HG03066 (cell line): ENCODE measurements around the gene PIN1.

Source experiments
- ATAC-seq: cut with Tn5 transposase; IDR thresholded peaks from one replicate; pipeline ENCODE4 v1.9.1; 2021; ENCODE audit warnings: low read depth; ENCODE audit not compliant: unreplicated experiment

PIN1 gene

DNA sequence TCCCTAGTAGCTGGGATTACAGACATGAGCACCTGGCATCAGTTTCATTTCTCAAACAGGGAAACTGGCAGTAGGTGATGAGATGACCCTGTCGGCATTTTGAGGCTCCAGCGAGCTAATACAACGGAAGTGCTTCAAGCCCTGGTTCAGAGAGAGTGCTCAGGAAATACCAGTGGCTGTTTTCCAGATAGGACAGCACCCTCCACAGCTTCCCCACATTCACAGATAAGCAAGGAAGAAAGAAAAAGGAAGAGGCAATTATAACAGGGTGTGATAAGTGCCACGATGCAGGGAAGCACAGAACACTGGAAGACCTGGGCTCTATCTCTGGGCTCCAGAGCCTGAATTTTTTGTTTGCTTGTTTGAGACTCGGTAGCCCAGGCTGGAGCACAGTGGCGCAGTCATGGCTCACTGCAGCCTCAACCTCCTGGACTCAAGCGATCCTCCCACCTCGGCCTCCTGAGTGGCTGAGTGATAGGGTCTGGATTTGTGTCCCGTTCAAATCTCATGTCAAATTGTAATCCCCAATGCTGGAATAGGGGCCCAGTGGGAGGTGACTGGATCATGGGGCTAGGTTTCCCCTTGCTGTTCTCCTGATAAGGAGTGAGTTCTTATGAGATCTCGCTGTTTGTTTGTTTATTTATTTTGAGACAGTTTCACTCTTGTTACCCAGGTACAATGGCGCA lies 43.5 kb downstream of the PIN1 start:
- ATAC-seq: no peak

- ATAC-seq: no peak
Observed at GRCh38 chr19:9881720-9882119, 46.6 kb downstream of the PIN1 start.

DNA sequence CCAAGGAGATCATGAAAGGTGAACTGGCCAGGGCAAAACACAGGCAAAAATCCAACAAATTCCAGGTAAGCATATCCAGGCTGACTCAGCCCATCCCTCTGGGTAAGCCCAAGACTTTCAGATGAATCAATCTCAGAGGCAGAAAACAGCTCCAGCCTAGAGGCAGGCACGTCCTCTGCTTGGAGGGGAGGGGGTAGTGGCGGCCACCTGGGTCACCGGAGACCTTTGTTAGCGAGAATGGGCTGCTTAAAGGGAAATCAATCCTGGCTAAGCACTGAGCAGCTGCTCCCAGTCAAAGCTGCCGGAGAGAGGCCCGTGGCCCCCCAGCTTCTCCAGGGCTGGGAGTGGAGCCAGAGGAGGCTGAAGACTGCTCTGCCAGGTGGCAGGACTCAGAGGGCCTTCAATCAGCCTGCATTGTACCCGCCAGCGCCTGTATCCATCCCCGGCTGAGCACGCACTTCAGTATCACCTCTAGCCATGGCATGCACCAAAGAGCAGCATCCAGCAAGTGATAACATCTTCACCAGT lies 48.2 kb downstream of the PIN1 start:
- no peak for ATAC-seq

- no peak for ATAC-seq
Observed at GRCh38 chr19:9883764-9884163, 48.6 kb downstream of the PIN1 start.

DNA sequence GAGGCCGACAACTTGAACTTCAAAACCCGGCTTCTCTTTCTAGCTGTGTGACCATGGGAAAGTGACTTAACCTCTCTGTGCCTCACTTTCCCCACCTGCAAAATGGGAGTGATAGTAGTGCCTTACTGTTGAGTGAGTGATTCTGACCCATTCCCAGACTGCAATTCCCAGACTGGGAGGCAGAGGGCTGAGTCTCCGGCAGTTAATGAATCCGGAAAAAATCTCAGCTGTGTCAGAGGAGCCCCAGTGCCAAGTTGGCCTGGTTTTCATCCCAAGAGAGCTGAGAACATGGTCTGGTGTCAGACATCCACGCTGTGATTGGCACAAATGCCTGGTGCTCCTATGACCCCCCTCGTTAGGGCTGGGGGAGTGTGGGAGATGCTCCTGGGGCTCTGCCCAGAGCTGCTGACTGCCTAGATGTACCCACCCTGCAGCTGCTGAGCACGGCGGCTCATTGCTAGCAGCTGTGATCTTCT lies 50.0 kb downstream of the PIN1 start:
- ATAC-seq: no peak

- ATAC-seq: no peak
Observed at GRCh38 chr19:9891609-9892373, 56.7 kb downstream of the PIN1 start.
